Inferior parietal cortex (tissue), 1 donor: Measurements from ENCODE around the gene CROCC.

ENCODE experiments used
- DNase-seq: peaks from one replicate; pipeline ENCODE4 v3.0.0-alpha.2; 2016; ENCODE audit errors: extremely low spot score

CROCC gene

DNA sequence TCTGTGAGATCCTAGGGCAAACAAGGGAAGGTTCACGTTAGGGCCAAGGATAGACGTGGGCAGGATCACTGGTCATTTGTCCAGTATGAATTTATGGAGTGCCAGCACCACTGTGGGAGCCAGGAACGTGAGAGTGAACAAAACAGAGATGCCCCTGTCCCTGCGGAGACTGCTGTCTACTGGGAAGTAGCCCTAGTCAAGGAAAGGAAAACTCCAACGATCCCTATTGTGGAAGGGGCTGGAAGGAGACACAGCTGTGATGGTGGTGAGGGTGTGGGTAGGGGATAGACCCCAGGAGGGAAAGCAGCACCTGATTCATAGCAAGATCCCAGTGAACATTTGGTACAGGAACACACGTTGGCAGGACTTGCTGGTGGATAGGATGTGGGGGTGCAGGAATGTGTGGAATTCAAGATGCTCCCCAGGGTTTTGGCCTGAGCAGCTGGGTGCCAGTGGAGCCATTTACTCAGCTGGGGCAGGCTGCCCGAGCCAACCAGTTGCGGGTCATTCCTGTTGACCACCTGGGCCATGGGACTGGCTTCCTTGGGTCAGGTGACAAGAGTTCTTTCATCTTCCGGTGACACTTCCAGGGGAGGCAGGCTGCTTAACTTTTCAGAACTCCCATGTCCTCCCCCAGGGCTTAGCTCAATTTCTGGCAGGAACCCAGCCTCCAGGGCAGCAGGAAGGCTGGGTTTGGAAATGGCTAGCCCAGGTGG is 91.2 kb downstream of the CROCC start:
- no peak for DNase-seq

GRCh38 chr1:17013491-17014320 is 92.0 kb downstream of the CROCC start:
- DNase-seq, result no peak

DNA sequence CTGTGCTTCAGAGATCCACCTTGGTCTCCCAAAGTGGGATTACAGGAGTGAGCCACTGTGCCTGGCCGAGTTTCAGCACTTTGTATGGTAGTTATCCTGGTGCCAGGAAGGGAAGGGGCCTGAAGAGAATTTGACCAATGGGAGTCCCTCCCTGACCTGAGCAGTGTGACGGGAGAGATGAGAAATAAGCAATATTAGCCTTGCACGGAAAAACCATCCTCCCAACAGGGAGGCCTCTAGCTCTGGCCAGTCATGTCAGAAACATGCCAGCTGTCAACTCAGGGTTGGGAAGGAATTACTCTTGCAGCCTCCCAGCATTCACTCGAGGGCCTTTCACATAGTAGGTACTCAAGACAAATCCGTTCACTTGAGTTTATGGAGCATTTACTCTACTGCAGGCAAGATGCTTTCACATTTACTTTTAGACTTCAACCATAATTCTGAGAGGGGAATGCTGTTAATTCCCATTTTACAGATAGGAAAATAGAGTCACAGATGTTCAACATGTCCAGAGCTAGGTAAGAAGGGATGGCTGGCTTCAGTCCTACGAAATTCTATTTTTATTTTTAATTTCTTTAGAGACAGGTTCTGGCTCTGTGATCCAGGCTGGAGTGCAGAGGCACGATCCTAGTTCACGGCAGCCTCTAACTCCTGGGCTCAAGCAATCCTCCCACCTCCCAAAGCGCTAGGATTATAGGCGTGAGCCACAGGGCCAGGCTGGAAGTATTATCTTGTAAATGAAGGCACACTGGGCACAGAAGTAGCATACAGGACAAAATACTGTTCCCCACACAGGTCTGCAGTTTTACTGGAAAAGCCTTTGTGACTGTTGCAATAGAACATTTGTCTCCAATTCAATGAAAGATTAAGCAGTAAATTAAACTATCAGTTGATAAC is 93.2 kb downstream of the CROCC start:
- DNase-seq, result no peak

- no peak for DNase-seq
Observed at GRCh38 chr1:17016317-17016661, 94.6 kb downstream of the CROCC start.

DNA sequence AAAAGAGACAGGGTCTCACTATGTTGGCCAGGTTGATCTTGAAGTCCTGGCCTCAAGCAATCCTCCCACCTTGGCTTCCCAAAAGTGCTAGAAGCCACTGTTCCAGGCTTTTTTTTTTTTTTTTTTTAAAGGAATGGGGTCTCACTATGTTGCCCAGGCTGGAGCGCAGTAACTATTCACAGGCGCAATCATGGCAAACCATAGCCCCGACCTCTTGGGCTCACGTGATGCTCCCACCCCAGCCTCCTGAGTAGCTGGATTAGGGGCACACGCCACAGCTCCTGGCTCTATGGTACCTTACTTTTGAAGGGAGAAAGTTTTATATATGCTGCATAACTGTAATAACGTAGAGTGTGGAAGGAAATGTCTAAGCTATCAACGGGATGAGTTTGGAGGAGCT is 95.7 kb downstream of the CROCC start:
- no peak for DNase-seq

DNA sequence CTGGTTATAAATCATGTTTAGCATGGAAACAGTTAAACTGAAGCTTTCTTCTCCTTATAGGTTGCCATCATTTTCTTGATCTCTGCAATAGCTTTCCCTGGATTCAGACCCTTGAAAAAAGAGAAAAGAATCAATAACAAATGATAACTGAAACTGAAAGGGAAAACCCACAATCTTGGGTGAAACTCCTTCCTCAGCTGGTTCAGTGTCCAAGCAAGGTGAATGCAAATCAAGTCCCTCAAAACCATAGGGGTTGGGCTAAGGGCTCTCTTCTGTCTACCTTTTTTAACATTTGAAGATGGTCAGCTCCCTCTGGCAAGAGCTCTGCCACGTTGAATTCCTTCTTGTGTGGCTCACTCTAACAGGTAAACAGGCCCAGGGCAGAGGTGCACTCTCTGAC is 97.1 kb downstream of the CROCC start:
- no peak for DNase-seq

GRCh38 chr1:17020502-17020901 is 98.8 kb downstream of the CROCC start:
- no peak for DNase-seq

DNA sequence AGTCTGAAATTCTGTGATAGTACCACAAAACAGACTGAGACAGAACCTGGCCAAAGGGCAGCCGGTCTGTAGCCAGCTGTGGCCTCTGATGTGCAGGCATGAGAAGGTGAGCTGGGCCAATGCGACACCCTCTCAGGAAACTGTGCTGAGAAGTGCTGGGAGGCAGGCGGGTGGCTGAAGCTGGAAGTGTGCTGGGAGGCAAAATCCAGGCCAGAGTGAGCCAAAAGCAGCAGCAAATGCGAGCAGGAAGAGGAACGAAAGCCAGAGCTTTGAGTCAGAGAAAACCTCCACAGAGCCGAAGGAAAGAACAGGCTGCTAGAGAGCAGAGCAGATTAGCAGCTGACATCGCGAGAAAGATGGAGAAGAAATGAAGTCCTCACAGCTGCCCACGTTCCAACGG is 100.2 kb downstream of the CROCC start:
- peak; percentile 30 for DNase-seq
